HCT116 (cell line): ENCODE results near the gene CTBS. TPM values are rescaled to one million over a fixed set of nuclear protein-coding genes. Genes with fewer than 3 reads are reported as not detected.

Experiments
- ATAC-seq: fragments of 200-7000 bp; cut with Tn5 transposase; 2 replicates; pipeline ENCODE4 v1.9.1; 2020; ENCODE audit warnings: mild to moderate bottlenecking, moderate library complexity
- BruUV-seq: library from RNA; stranded (reverse); fragments of 400-500 nt; replicated peaks from 2 replicates; lab custom pipeline; 2021; lab: Mats Ljungman, UMichigan
- CTCF ChIA-PET: fragments of 300-600 bp; sonication (Branson Sonifier 250); formaldehyde crosslinking; loops from one replicate; lab custom pipeline; 2021; ENCODE audit warnings: antibody characterized with exemption; lab: Charles Lee
- POLR2A ChIA-PET: fragments of 300-600, 350-600 bp; sonication (Branson Sonifier 250); formaldehyde crosslinking; loops from one replicate; lab custom pipeline; 2021; ENCODE audit warnings: antibody characterized with exemption; lab: Charles Lee
- RAD21 ChIA-PET, 2 experiments: fragments of 300-600 bp; sonication (Branson Sonifier 250); formaldehyde crosslinking; loops; one replicate each; lab custom pipeline; 2023; ENCODE audit warnings: low total read pairs in 2 of 2; ENCODE audit not compliant: uncharacterized antibody in 2 of 2, unreplicated experiment in 2 of 2, low non-redundant PET in 1 of 2; lab: Charles Lee
- DNase-seq: peaks from one replicate; pipeline ENCODE4 v3.0.0-alpha.2; 2010; ENCODE audit warnings: low read depth, low spot score
- H2AFZ ChIP-seq: fragments of 200-600 bp; shearing (Covaris generic), sonication (generic); 2 replicates; pipeline ENCODE4 v1.6.1; 2017; ENCODE audit warnings: low read depth, mixed run types, mixed read lengths, antibody characterized with exemption, low read length; ENCODE audit not compliant: poor library complexity, severe bottlenecking
- H3K27ac ChIP-seq: 2 replicates; pipeline ENCODE4 v1.5.1; 2012; ENCODE audit warnings: low read depth, low read length
- H3K27me3 ChIP-seq: fragments of 200-600 bp; sonication (generic); 2 replicates; pipeline ENCODE4 v1.6.1; 2016; ENCODE audit warnings: mixed run types, low read length, mixed read lengths; ENCODE audit not compliant: insufficient read depth
- H3K36me3 ChIP-seq, 2 experiments: fragments of 200-500 bp in 1 of 2; fragments of 200-600 bp in 1 of 2; sonication (Bioruptor generic) in 1 of 2; sonication (generic) in 1 of 2; 2 replicates each; pipeline versions ENCODE4 v1.5.1 to v1.6.1; 2014 to 2016; ENCODE audit warnings: low read length in 2 of 2, inconsistent platforms in 1 of 2, mixed read lengths in 1 of 2, mixed run types in 1 of 2; ENCODE audit not compliant: insufficient read depth in 2 of 2, control insufficient read depth in 1 of 2
- H3K4me1 ChIP-seq, 2 experiments: fragments of 200-600 bp in 1 of 2; sonication (generic) in 1 of 2; 2 replicates each; pipeline versions ENCODE4 v1.5.1 to v1.6.1; 2012 to 2017; ENCODE audit warnings: low read length in 2 of 2, inconsistent platforms in 1 of 2, mild to moderate bottlenecking in 1 of 2, mixed read lengths in 1 of 2, mixed run types in 1 of 2, moderate library complexity in 1 of 2; ENCODE audit not compliant: insufficient read depth in 2 of 2, control insufficient read depth in 1 of 2
- H3K4me2 ChIP-seq: fragments of 200-600 bp; sonication (generic); 2 replicates; pipeline ENCODE4 v1.6.1; 2017; ENCODE audit warnings: mixed run types, low read length, mixed read lengths
- H3K4me3 ChIP-seq, 2 experiments: fragments of 200-600 bp in 1 of 2; sonication (generic) in 1 of 2; replicated peaks in 1 of 2; 2 replicates each; pipeline ENCODE4 v1.5.1; 2011 to 2016; ENCODE audit warnings: low read length in 2 of 2, control low read depth in 1 of 2, low read depth in 1 of 2, mild to moderate bottlenecking in 1 of 2, mixed read lengths in 1 of 2, mixed run types in 1 of 2
- H3K79me2 ChIP-seq: fragments of 200-600 bp; sonication (generic); 2 replicates; pipeline ENCODE4 v1.6.1; 2017; ENCODE audit warnings: mild to moderate bottlenecking, mixed run types, low read length, moderate library complexity, mixed read lengths; ENCODE audit not compliant: insufficient read depth
- H3K9ac ChIP-seq: fragments of 200-600 bp; sonication (generic); 2 replicates; pipeline ENCODE4 v1.6.1; 2016; ENCODE audit warnings: low read length, mixed read lengths
- H3K9me2 ChIP-seq: fragments of 200-600 bp; sonication (generic), shearing (Covaris generic); 2 replicates; pipeline ENCODE4 v1.6.1; 2017; ENCODE audit warnings: mixed run types, mild to moderate bottlenecking, moderate library complexity; ENCODE audit not compliant: insufficient read depth
- H3K9me3 ChIP-seq, 2 experiments: fragments of 200-500 bp in 1 of 2; fragments of 200-600 bp in 1 of 2; sonication (Bioruptor generic) in 1 of 2; sonication (generic) in 1 of 2; 2 replicates each; pipeline ENCODE4 v1.6.1; 2014 to 2017; ENCODE audit warnings: low read length in 2 of 2, mixed read lengths in 2 of 2, inconsistent platforms in 1 of 2, low read depth in 1 of 2, mild to moderate bottlenecking in 1 of 2, mixed run types in 1 of 2, moderate library complexity in 1 of 2; ENCODE audit not compliant: control insufficient read depth in 1 of 2, insufficient read depth in 1 of 2
- H4K20me1 ChIP-seq: fragments of 200-600 bp; sonication (generic), shearing (Covaris generic); 2 replicates; pipeline ENCODE4 v1.6.1; 2017; ENCODE audit warnings: mixed run types, mild to moderate bottlenecking, moderate library complexity; ENCODE audit not compliant: insufficient read depth
- CBX3 ChIP-seq: IDR thresholded peaks from 2 replicates; pipeline ENCODE4 v1.6.1; 2012; ENCODE audit warnings: low read depth
- CEBPB ChIP-seq: IDR thresholded peaks from 2 replicates; pipeline ENCODE4 v1.6.1; 2012; ENCODE audit warnings: low read depth
- CTCF ChIP-seq, 3 experiments: fragments of 200-600 bp in 1 of 3; sonication (generic) in 1 of 3; IDR thresholded peaks in 2 of 3; conservative IDR thresholded peaks in 1 of 3; 2 replicates each; pipeline ENCODE4 v1.5.1; 2012 to 2017; ENCODE audit warnings: low read depth in 2 of 3, low read length in 2 of 3, antibody characterized with exemption in 1 of 3, borderline replicate concordance in 1 of 3, control low read depth in 1 of 3, mild to moderate bottlenecking in 1 of 3, mixed read lengths in 1 of 3, mixed run types in 1 of 3, moderate library complexity in 1 of 3; ENCODE audit not compliant: insufficient read depth in 1 of 3
- EGR1 ChIP-seq: IDR thresholded peaks from 2 replicates; pipeline ENCODE4 v1.6.1; 2012; ENCODE audit warnings: low read depth
- ELF1 ChIP-seq: IDR thresholded peaks from 2 replicates; pipeline ENCODE4 v1.6.1; 2012; ENCODE audit warnings: low read depth, borderline replicate concordance
- EZH2 ChIP-seq: fragments of 200-600 bp; sonication (generic); IDR thresholded peaks from 2 replicates; pipeline ENCODE4 v1.6.1; 2017; ENCODE audit warnings: antibody characterized with exemption, mixed run types
- EZH2phosphoT487 ChIP-seq: fragments of 200-600 bp; IDR thresholded peaks from 2 replicates; pipeline ENCODE4 v1.6.1; 2018; ENCODE audit warnings: antibody characterized with exemption, borderline replicate concordance
- FOSL1 ChIP-seq: IDR thresholded peaks from 2 replicates; pipeline ENCODE4 v1.6.1; 2012; ENCODE audit warnings: low read depth
- MAX ChIP-seq: IDR thresholded peaks from 2 replicates; pipeline ENCODE4 v1.6.1; 2012
- POLR2A ChIP-seq: IDR thresholded peaks from 2 replicates; pipeline ENCODE4 v1.7.0; 2011; ENCODE audit warnings: borderline replicate concordance; ENCODE audit not compliant: insufficient read depth, insufficient read length; ENCODE audit errors: extremely low read depth
- POLR2AphosphoS5 ChIP-seq: IDR thresholded peaks from 2 replicates; pipeline ENCODE4 v1.6.1; 2011; ENCODE audit warnings: mild to moderate bottlenecking, low read depth, low read length, moderate library complexity
- RAD21 ChIP-seq: IDR thresholded peaks from 2 replicates; pipeline ENCODE4 v1.6.1; 2012; ENCODE audit warnings: low read depth, mild to moderate bottlenecking
- SIN3A ChIP-seq: IDR thresholded peaks from 2 replicates; pipeline ENCODE4 v1.6.1; 2012; ENCODE audit warnings: low read depth
- SRF ChIP-seq: IDR thresholded peaks from 2 replicates; pipeline ENCODE4 v1.6.1; 2012; ENCODE audit warnings: low read depth
- TCF7L2 ChIP-seq: IDR thresholded peaks from 2 replicates; pipeline ENCODE4 v1.7.0; 2011; ENCODE audit warnings: borderline replicate concordance, inconsistent platforms; ENCODE audit not compliant: insufficient read depth, insufficient read length; ENCODE audit errors: extremely low read depth
- YY1 ChIP-seq: IDR thresholded peaks from 2 replicates; pipeline ENCODE4 v1.6.1; 2011; ENCODE audit warnings: low read length, low read depth, moderate library complexity, mild to moderate bottlenecking; ENCODE audit not compliant: insufficient replicate concordance; ENCODE audit errors: extremely low read depth
- ZFX ChIP-seq: fragments of 450-650 bp; IDR thresholded peaks from 2 replicates; pipeline ENCODE4 v1.6.1; 2017
- ZNF274 ChIP-seq: fragments of 200-500 bp; sonication (Bioruptor generic); IDR thresholded peaks from 2 replicates; pipeline ENCODE4 v1.6.1; 2014; ENCODE audit warnings: mild to moderate bottlenecking, low read depth, low read length, inconsistent platforms
- intact Hi-C: fragments of 100-400 bp; cut with micrococcal nuclease; formaldehyde crosslinking; loops from 2 replicates; pipeline ENCODE4 v1.10.0; 2022
- total RNA-seq: library from RNA; stranded (reverse); gene quantifications from one replicate; pipeline ENCODE4 v1.2.1, GENCODE V29; 2021; ENCODE audit not compliant: unreplicated experiment
- TF ChIP-seq, protein P1 (sequence below): IDR thresholded peaks from 2 replicates; pipeline ENCODE4 v1.6.1; 2012

Gene CTBS
- total RNA-seq, 1 experiment from 2014 or later, result 19.5 TPM

GRCh38 chr1:84538599-84538998 is 35.6 kb downstream of the CTBS start:
- Histone ChIP-seq H3K36me3 (no peaks in the 10 kb centered on the region), H3K4me2 (no peak overlapping the region), H3K4me3 (no peak overlapping the region), H4K20me1 (no peaks in the 10 kb centered on the region), H2AFZ (no peak overlapping the region), H3K9me3 (no peaks in the 10 kb centered on the region), H3K27ac (no peak overlapping the region), H3K27me3 (no peaks in the 10 kb centered on the region), H3K9me2 (no peaks in the 10 kb centered on the region), H3K4me1 (peaks cover 0 to 2% of the 10 kb centered on the region in 2 experiments; a peak in 1 of 4 replicates), H3K79me2 (no peaks in the 10 kb centered on the region), H3K9ac (no peak overlapping the region)
- TF ChIP-seq POLR2A (no peak), YY1 (no peak), CBX3 (no peak), POLR2AphosphoS5 (no peak), EZH2 (no peak), RAD21 (no peak), EZH2phosphoT487 (no peak), FOSL1 (no peak), ZFX (no peak), CEBPB (no peak), TCF7L2 (no peak), MAX (no peak), SRF (no peak), SIN3A (no peak), ZNF274 (no peak), EGR1 (no peak), CTCF (IDR thresholded peaks at IDR 0.05 in 2 of 3, conservative IDR thresholded peaks at IDR 0.05 in 1 of 3; ENCODE audit: borderline replicate concordance in 1 of 3, insufficient read depth in 1 of 3, low read depth in 2 of 3, low read length in 2 of 3) (no peak), ELF1 (no peak)
- TF ChIP-seq, protein P1, sequence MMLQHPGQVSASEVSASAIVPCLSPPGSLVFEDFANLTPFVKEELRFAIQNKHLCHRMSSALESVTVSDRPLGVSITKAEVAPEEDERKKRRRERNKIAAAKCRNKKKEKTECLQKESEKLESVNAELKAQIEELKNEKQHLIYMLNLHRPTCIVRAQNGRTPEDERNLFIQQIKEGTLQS, result no peak
- no TSS peak for BruUV-seq
- ChIA-PET RAD21 (no interaction called here), POLR2A (no interaction called here), CTCF (no interaction called here)
- no peak for DNase-seq
- intact Hi-C loops, result no loop called here
- no peak for ATAC-seq
